HG03457 (cell line): ENCODE data around the gene WNT9B.

Source experiments
- ATAC-seq: cut with Tn5 transposase; IDR thresholded peaks from one replicate; pipeline ENCODE4 v1.9.1; 2021; ENCODE audit warnings: moderate number of reproducible peaks; ENCODE audit not compliant: unreplicated experiment

The WNT9B gene

DNA sequence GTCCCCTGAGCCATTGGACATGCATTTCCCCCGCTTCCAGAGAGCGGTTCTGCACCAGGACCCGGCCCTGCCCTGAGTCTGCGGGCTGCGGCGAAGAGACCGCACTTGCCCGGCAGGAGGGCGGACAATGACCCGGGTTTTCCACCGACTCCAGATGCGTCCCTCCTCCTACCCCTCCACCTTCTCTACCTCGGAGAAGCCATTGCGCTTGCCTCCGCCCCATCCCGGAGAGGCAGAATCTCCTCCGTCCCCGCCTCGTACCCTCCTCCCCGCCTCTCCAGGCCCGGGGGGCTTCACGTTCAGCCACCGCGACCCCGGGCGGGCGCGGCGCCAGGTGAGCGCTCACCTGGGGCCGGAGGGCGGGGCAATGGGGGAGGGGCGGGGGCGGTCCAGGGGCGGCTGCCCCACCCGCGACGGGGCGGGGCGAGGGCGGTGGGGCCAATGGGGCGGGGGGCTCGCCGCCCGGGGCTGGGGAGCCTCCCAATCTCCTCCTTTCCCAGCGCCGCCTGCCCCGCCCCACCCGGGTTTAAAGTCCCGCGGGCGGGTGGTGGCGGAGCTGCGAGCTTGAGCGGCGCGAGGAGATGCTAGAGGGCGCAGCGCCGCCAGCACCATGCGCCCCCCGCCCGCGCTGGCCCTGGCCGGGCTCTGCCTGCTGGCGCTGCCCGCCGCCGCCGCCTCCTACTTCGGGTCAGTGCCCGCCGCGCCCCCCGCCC lies at the start of gene WNT9B:
Gene WNT9B (plus strand): TSS at position 555 of the 713 bp plus-strand sequence. CDS start 56 bp downstream, at position 611.
- no peak for ATAC-seq

DNA sequence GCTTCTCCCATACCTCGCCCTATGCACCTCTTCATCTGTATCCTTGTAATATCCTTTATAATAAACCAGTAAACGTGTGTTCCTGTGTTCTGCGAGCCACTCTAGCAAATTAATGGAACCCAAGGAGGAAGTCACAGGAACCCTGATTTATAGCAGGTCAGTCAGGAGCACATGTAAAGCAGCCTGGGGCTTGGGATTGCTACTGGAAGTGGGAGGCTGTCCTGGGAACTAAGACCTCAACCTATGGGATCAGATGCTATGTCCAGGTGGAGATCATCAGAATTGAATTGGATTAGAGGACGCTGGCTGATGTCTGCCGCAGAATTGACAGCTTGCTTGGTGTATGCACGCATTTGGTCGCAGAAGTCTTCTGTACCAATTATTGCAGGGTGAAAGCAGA lies 48.6 kb upstream of the WNT9B start:
- no peak for ATAC-seq

DNA sequence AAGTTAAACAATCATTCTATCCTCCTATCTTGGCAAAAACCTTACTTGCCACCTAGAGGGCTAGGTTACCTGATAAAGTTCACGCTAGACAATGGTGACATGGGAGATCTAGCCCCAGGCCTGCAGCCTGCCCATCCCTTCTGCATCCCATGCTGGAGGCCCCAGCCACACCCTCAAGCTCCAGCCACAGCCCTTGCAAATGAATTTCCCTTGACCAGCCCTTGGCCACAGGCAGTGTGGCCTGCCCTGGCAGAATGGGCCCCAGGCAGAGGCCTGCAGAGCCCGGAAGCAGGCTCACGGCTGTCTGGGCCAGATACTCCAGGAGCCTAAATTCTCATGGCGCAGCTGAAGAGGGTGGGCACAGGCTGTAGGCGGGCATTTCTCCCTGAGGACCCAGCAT lies 47.8 kb upstream of the WNT9B start:
- no peak for ATAC-seq

GRCh38 chr17:46805771-46806170 lies 45.6 kb upstream of the WNT9B start:
- no peak for ATAC-seq

GRCh38 chr17:46809110-46809571 lies 42.2 kb upstream of the WNT9B start:
- no peak for ATAC-seq

GRCh38 chr17:46810837-46811236 lies 40.5 kb upstream of the WNT9B start:
- no peak for ATAC-seq

DNA sequence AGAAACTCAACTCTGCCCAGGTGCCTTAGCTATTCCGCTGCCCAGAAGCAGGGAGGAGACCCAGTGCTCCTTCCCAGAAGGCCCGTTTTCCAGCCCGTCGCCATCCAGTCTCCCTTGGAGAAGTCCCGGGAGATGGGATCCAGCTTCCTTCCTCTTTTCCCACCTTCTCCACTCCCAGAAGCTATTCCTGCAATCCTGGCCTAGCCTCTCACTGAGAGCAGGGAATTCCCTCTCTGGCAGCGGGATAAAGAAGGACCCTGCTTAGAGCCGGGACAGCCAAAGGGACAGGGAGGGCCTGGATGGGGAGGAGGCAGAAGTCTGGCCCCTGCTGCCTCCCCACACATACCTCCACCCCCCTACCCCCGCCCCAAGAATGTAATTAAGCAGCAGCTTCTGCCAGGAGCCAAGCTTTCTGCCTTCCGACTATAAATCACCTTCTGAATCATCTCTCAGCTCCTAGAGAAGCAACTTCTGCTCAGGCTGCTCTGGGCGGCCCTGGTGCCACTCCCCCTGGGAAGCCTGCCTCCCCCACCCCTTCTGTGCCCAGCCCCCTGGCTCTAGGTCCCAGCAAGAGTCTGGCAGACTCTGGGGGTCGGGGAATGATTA lies 39.3 kb upstream of the WNT9B start:
- ATAC-seq: no peak

DNA sequence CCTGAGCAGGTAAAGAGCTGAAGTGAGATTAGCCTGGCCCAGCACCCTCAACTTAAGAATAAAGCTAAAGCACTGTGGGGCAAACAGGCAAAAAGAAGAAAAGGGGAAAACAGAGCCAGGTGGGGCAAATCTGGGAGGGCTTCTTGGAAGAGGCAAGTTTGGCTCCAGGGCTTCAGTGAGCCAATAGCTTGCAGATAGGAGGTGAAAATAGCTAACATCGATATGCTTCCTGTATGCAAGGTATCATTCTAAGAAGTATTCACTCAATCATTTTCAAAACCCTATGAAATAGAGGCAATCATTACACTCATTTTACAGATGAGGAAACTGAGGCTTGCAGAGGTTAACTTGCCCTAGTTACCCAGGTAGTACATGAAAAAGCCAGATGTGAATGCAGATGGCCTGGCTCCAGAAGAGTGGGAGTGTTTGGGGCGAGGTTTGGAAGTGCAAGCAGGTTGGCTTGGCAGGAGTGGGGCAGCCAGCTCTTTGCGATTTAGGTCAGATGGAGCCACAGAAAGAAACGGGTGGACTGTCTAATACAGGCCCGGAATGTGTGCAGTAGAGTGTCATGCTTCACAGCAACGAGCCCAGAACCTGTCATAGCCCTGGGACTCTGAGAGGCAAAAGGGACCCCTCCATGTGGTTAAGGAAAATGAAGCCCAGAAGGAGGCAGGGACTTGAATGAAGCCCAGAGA lies 38.6 kb upstream of the WNT9B start:
- ATAC-seq: no peak

DNA sequence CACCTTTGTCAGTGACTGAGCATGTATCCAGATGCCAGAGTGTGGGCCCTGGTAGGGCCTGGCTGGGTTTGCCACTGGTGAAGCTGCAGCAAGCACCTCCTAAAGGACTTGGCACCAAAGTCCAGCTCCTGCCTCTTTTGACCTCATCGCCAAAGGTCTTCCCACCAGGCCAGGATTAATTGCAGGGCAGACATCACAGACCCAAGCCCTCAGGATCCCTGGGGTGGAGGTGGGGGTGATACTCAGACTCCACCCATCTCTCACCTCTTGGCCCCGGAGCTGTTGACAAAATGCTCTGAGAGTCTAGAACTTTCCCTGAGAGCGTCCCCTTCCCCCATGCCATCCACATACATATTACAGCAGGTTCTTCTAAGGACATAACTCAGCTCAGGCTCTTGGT lies 37.5 kb upstream of the WNT9B start:
- ATAC-seq: no peak

DNA sequence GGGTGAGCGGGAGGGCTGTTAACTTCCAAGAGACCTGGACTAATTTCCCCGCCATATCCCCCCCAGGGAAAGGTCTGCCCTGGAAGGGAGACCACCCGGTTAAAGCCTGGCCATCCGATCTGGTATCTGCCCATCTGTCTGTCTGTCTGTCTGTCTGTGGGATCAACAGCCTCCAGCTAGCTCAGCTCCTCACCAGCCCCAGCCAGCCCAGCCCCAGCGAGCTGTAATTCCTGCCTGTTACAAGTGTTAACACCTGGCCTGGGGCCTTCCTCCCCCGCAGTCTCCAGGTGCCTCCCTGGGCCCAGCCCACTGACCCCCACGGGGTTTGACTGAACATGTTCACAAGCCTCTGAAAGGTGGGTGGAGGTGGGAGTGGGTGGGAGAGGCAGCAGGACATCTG lies 36.9 kb upstream of the WNT9B start:
- no peak for ATAC-seq

GRCh38 chr17:46815474-46816353 lies 35.7 kb upstream of the WNT9B start:
- ATAC-seq: no peak

- no peak for ATAC-seq
Observed at GRCh38 chr17:46817151-46817900, 34.1 kb upstream of the WNT9B start.

DNA sequence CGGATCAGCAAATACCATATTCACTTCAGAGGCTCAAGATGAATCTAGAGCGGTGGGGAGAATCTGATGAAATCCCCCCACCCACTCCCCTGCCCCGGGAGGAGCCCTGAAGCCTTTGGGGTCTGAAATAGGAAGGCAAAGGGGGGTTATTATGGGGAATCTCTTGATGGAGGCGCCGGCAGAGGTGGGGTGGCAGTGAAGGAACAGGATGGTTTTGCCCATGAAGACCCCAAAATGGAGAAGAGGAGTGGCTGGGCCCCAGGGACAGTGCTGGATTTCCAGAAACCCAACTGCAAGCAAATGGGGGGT lies 33.5 kb upstream of the WNT9B start:
- ATAC-seq: no peak

GRCh38 chr17:46818316-46818928 lies 33.0 kb upstream of the WNT9B start, which contains the start of gene WNT3:
WNT3 (minus strand) TSS chr17:46818692; CDS start chr17:46818597, 95 bp downstream.
- no peak for ATAC-seq

DNA sequence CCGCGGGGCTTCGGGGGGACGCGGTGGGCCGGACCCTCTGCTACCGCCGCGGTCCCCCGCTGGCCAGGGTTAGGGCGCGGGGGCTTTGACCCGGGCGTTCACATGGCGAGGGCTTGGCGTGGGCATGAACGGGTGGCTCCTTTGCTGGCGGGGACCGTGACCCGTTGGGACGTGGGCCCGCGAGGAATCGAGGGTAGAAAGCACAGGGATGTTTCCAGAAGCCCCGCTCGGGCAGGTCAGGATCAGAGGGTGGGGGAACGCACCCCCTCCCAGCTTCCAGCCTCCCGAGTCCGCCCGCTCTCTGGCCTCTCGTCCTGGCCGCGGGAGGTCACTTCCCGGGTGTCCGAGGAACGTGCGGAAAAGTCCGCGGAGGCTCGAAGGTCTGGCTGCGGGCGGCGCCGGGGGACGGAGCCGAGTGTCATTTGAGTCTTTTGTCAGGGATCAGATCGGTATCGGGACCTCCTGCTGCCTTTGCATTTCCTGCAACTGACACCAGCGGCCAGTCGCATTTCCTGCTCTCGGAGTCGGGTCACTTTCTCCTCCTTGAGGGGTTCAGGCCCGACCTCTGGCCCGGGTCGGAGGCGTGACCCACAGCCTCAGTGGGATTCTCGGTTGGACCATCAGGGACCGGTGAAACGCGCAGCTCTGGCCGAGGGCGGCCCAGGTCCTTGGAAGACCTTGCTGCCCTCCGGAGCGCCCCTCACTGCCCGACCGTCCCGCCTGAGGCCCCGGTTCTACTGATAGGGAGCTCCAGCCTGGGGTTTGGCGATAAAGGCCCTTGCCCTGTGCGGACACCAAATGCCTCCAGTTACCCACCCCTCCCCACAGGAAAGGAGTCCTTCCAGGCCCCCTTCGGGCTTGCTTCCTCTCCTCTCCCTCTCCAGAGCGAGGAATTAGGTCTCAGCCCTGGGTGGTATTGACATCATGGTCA lies 32.2 kb upstream of the WNT9B start:
- ATAC-seq: no peak

- ATAC-seq: no peak
Observed at GRCh38 chr17:46819906-46820351, 31.5 kb upstream of the WNT9B start.

GRCh38 chr17:46820592-46821450 lies 30.6 kb upstream of the WNT9B start:
- no peak for ATAC-seq
